HG02970 (cell line): ENCODE data around the gene CIDEB.
"Not testable (repeated sequence)": the region's sequence is repeated elsewhere in the genome, so short reads cannot be mapped to it uniquely, and the experiment has no call there.

Source experiments
- ATAC-seq: cut with Tn5 transposase; IDR thresholded peaks from one replicate; pipeline ENCODE4 v1.9.1; 2021; ENCODE audit warnings: mild to moderate bottlenecking, moderate library complexity, moderate number of reproducible peaks; ENCODE audit not compliant: unreplicated experiment, low FRiP score

The CIDEB gene

GRCh38 chr14:24307575-24308341 is at the start of gene CIDEB:
TSS of gene CIDEB (minus strand) at chr14:24307977. CDS start at chr14:24307858, 119 bp downstream.
- ATAC-seq = no peak

- no peak for ATAC-seq
Observed at GRCh38 chr14:24356208-24356607, 48.4 kb upstream of the CIDEB start.

- ATAC-seq = no peak
Observed at GRCh38 chr14:24355009-24355408, 47.2 kb upstream of the CIDEB start.

- not testable (repeated sequence) for ATAC-seq
Observed at GRCh38 chr14:24354482-24354825, 46.7 kb upstream of the CIDEB start.

- ATAC-seq = no peak
Observed at GRCh38 chr14:24353559-24354481, 46.0 kb upstream of the CIDEB start.

GRCh38 chr14:24351517-24351916 is 43.7 kb upstream of the CIDEB start:
- no peak for ATAC-seq

- no peak for ATAC-seq
Observed at GRCh38 chr14:24349742-24350141, 42.0 kb upstream of the CIDEB start.

- ATAC-seq = no peak
Observed at GRCh38 chr14:24348186-24348585, 40.4 kb upstream of the CIDEB start.

- ATAC-seq = no peak
Observed at GRCh38 chr14:24347134-24347533, 39.4 kb upstream of the CIDEB start.

- ATAC-seq = no peak
Observed at GRCh38 chr14:24343795-24344660, 36.3 kb upstream of the CIDEB start.

- no peak for ATAC-seq
Observed at GRCh38 chr14:24342889-24343288, 35.1 kb upstream of the CIDEB start.

- no peak for ATAC-seq
Observed at GRCh38 chr14:24340606-24341005, 32.8 kb upstream of the CIDEB start.

- no peak for ATAC-seq
Observed at GRCh38 chr14:24339284-24340151, 31.7 kb upstream of the CIDEB start, which contains the start of gene RIPK3. TSS of gene RIPK3 (minus strand) at chr14:24339991. CDS start at chr14:24339826, 165 bp downstream.

- ATAC-seq = no peak
Observed at GRCh38 chr14:24338843-24339242, 31.1 kb upstream of the CIDEB start.

GRCh38 chr14:24337824-24338175 is 30.0 kb upstream of the CIDEB start:
- ATAC-seq = no peak

- ATAC-seq = no peak
Observed at GRCh38 chr14:24337144-24337823, 29.5 kb upstream of the CIDEB start.

- ATAC-seq = no peak
Observed at GRCh38 chr14:24335461-24336171, 27.8 kb upstream of the CIDEB start.
